ENCODE measurements around the gene SEMA4F.

- TF ChIP-seq CTCF (IDR thresholded peaks at IDR 0.05) = no peak
- no peak for TF ChIP-seq POLR2A (IDR thresholded peaks at IDR 0.05)
- no peak for TF ChIP-seq POLR2AphosphoS5 (IDR thresholded peaks at IDR 0.05)
- TF ChIP-seq EP300 (IDR thresholded peaks at IDR 0.05) = no peak
Measured at GRCh38 chr2:74671479-74671878, 17.4 kb downstream of the SEMA4F start.
